Measurements from ENCODE around the gene DCTPP1. TPM values are rescaled to one million over a fixed set of nuclear protein-coding genes. Genes with fewer than 3 reads are reported as not detected.

The DCTPP1 gene
- total and polyA plus RNA-seq, 2 of the 13 experiments (the other 11 are each of a cell fraction or from before 2014, with no cell fraction given): 54.8 to 74.4 TPM

GRCh38 chr16:30447512-30448226 is 17.8 kb upstream of the DCTPP1 start (continued):
- TF ChIP-seq RELA (CRISPR knock-in tag; IDR thresholded peaks at IDR 0.05) (no peak), CBX2 (IDR thresholded peaks at IDR 0.05; ENCODE audit: low read depth, low read length) (no peak), CBX2 (CRISPR knock-in tag; IDR thresholded peaks at IDR 0.05; ENCODE audit: low read depth) (no peak), TFE3 (CRISPR knock-in tag; IDR thresholded peaks at IDR 0.05) (peak; percentile 97), SMAD1 (CRISPR knock-in tag; IDR thresholded peaks at IDR 0.05; ENCODE audit: borderline replicate concordance, low read depth) (no peak; the same call in 1 of the 2 replicates), ZNF766 (CRISPR knock-in tag; IDR thresholded peaks at IDR 0.05; ENCODE audit: borderline replicate concordance) (no peak), HOXA7 (CRISPR knock-in tag; IDR thresholded peaks at IDR 0.05) (no peak), TFAP4 (IDR thresholded peaks at IDR 0.05; ENCODE audit: borderline replicate concordance, low read depth) (peak; percentile 84), TBL1XR1 (IDR thresholded peaks at IDR 0.05; ENCODE audit: borderline replicate concordance, low read length, partially characterized antibody) (peak; percentile 17), IKZF4 (CRISPR knock-in tag; IDR thresholded peaks at IDR 0.05; ENCODE audit: borderline replicate concordance, low read depth, not compliant biosample characterization) (no peak), SSRP1 (CRISPR knock-in tag; IDR thresholded peaks at IDR 0.05) (0 out of 2 replicates have a peak, but pooled peaks have one; percentile 75), ZNF446 (CRISPR knock-in tag; IDR thresholded peaks at IDR 0.05) (no peak), NRL (CRISPR knock-in tag; IDR thresholded peaks at IDR 0.05; ENCODE audit: borderline replicate concordance) (no peak), ZNF251 (CRISPR knock-in tag; IDR thresholded peaks at IDR 0.05) (no peak), MED1 (CRISPR knock-in tag; IDR thresholded peaks at IDR 0.05) (peak; percentile 88), MLX (CRISPR knock-in tag; IDR thresholded peaks at IDR 0.05) (peak; percentile 74), ZNF510 (CRISPR knock-in tag; IDR thresholded peaks at IDR 0.05; ENCODE audit: low read depth) (peak; percentile 54; the same call in 1 of the 2 replicates), ZNF781 (CRISPR knock-in tag; IDR thresholded peaks at IDR 0.05; ENCODE audit: borderline replicate concordance, not compliant biosample characterization) (peak; percentile 25), CEBPZ (IDR thresholded peaks at IDR 0.05; ENCODE audit: low read length) (no peak), FOSL1 (CRISPR knock-in tag; IDR thresholded peaks at IDR 0.05; ENCODE audit: borderline replicate concordance) (no peak), TERF1 (CRISPR knock-in tag; IDR thresholded peaks at IDR 0.05) (no peak), KAT2B (IDR thresholded peaks at IDR 0.05; ENCODE audit: borderline replicate concordance, low read depth, low read length) (no peak), XRCC5 (optimal IDR thresholded peaks at IDR 0.05; ENCODE audit: low read length) (no peak)

Measured in HepG2 (cell line).